ENCODE measurements around the gene MBD3L1.

The MBD3L1 gene

DNA sequence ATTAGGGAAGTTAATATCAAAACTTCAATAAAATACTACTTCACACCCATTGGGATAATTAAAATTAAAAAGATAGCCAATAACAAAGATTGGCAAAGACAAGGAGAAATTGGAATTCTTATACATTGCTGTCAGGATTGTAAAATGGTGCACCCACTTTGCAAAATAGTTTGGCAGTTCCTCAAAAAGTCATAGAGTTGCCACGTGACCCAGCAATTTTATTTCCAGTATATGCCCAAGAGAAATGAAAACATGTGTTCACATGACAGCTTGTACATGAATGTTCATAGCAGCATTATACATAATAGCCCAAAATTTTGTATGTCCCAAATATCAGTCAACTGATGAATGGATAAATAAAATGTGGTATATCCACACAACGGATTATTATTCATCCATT lies 3.3 kb downstream of the MBD3L1 start:
- Histone ChIP-seq H3K27ac (ENCODE audit: low read depth, low read length) (no peak overlapping the region), H3K36me3 (ENCODE audit: control insufficient read depth, low read length) (no peaks in the 10 kb centered on the region), H4K20me1 (ENCODE audit: control insufficient read depth, insufficient read depth, low read depth, low read length) (no peaks in the 10 kb centered on the region), H3F3A (ENCODE audit: control insufficient read depth, insufficient read depth) (no peaks in the 10 kb centered on the region), H3K9me2 (replicated peaks; ENCODE audit: control insufficient read depth, low read length) (no peaks in the 10 kb centered on the region), H3K79me2 (ENCODE audit: control insufficient read depth, low read length) (no peaks in the 10 kb centered on the region), H3K4me1 (ENCODE audit: control insufficient read depth, low read length) (peaks cover 13% of the 10 kb centered on the region), H3K4me2 (ENCODE audit: low read length) (no peak overlapping the region), H3K9me3 (ENCODE audit: control insufficient read depth, insufficient read depth, low read length) (no peaks in the 10 kb centered on the region), H3K27me3 (ENCODE audit: control insufficient read depth, low read length) (no peaks in the 10 kb centered on the region), H3K4me3 (ENCODE audit: low read length) (no peak overlapping the region)
- no peak for TF ChIP-seq EZH2phosphoT487 (IDR thresholded peaks at IDR 0.05; ENCODE audit: borderline replicate concordance, low read length)
- TF ChIP-seq, protein P1, sequence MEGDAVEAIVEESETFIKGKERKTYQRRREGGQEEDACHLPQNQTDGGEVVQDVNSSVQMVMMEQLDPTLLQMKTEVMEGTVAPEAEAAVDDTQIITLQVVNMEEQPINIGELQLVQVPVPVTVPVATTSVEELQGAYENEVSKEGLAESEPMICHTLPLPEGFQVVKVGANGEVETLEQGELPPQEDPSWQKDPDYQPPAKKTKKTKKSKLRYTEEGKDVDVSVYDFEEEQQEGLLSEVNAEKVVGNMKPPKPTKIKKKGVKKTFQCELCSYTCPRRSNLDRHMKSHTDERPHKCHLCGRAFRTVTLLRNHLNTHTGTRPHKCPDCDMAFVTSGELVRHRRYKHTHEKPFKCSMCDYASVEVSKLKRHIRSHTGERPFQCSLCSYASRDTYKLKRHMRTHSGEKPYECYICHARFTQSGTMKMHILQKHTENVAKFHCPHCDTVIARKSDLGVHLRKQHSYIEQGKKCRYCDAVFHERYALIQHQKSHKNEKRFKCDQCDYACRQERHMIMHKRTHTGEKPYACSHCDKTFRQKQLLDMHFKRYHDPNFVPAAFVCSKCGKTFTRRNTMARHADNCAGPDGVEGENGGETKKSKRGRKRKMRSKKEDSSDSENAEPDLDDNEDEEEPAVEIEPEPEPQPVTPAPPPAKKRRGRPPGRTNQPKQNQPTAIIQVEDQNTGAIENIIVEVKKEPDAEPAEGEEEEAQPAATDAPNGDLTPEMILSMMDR (IDR thresholded peaks at IDR 0.05; ENCODE audit: low read depth, low read length, poor library complexity, severe bottlenecking): no peak

DNA sequence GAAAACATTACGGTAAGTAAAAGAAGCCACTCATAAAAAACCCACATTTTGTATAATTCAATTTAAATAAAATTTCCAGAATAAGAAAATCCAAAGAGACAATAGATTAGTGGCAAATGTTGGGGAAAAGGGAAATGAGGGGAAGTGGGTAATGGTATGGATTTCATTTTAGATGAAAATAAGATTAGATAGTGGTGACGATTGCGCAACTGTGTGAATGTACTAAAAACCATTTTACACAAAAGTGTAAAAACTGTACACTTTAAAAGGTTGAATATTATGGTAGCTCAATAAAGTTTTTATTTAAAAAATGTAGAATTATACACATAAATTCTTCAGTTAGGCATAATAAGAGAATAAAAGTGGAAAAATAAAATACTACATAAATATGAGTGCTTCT lies 3.7 kb downstream of the MBD3L1 start:
- no peak overlapping the region for H3K4me3 ChIP-seq (ENCODE audit: low read length)
- H3K9me2 ChIP-seq (replicated peaks; ENCODE audit: control insufficient read depth, low read length): no peaks in the 10 kb centered on the region
- H3K27ac ChIP-seq (ENCODE audit: low read depth, low read length): no peak overlapping the region
- no peak for TF ChIP-seq EZH2phosphoT487 (IDR thresholded peaks at IDR 0.05; ENCODE audit: borderline replicate concordance, low read length)
- TF ChIP-seq, protein P1 (IDR thresholded peaks at IDR 0.05; ENCODE audit: low read depth, low read length, poor library complexity, severe bottlenecking): no peak
- H3F3A ChIP-seq (ENCODE audit: control insufficient read depth, insufficient read depth): no peaks in the 10 kb centered on the region
- H4K20me1 ChIP-seq (ENCODE audit: control insufficient read depth, insufficient read depth, low read depth, low read length): no peaks in the 10 kb centered on the region
- no peaks in the 10 kb centered on the region for H3K79me2 ChIP-seq (ENCODE audit: control insufficient read depth, low read length)
- no peaks in the 10 kb centered on the region for H3K27me3 ChIP-seq (ENCODE audit: control insufficient read depth, low read length)
- no peaks in the 10 kb centered on the region for H3K36me3 ChIP-seq (ENCODE audit: control insufficient read depth, low read length)
- no peaks in the 10 kb centered on the region for H3K9me3 ChIP-seq (ENCODE audit: control insufficient read depth, insufficient read depth, low read length)
- no peak overlapping the region for H3K4me2 ChIP-seq (ENCODE audit: low read length)
- peaks cover 13% of the 10 kb centered on the region for H3K4me1 ChIP-seq (ENCODE audit: control insufficient read depth, low read length)

DNA sequence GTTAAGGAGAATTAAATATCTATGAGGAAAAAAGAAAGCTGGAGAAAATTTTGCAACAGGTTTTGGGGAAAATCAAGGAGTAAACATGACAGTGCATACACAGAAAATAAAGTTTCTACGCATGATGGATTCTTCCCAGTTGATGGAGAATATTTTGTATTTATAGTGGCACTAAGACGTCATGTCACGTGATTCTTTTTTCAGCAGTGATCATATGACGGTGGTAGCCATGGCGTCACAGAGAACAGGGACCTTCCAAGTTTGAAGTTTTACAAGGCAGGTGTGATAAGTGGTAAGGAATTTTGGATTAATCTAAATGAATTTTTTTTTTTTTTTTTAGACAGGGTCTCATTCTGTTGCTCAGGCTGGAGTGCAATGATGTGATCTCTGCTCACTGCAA lies 8.5 kb downstream of the MBD3L1 start:
- H3K4me2 ChIP-seq (ENCODE audit: low read length): no peak overlapping the region
- H3K27ac ChIP-seq (ENCODE audit: low read depth, low read length): no peak overlapping the region
- no peaks in the 10 kb centered on the region for H3K79me2 ChIP-seq (ENCODE audit: control insufficient read depth, low read length)
- no peaks in the 10 kb centered on the region for H3F3A ChIP-seq (ENCODE audit: control insufficient read depth, insufficient read depth)
- H3K4me1 ChIP-seq (ENCODE audit: control insufficient read depth, low read length): no peaks in the 10 kb centered on the region
- no peaks in the 10 kb centered on the region for H4K20me1 ChIP-seq (ENCODE audit: control insufficient read depth, insufficient read depth, low read depth, low read length)
- H3K9me2 ChIP-seq (replicated peaks; ENCODE audit: control insufficient read depth, low read length): no peaks in the 10 kb centered on the region
- H3K36me3 ChIP-seq (ENCODE audit: control insufficient read depth, low read length): no peaks in the 10 kb centered on the region
- H3K27me3 ChIP-seq (ENCODE audit: control insufficient read depth, low read length): peaks cover 8% of the 10 kb centered on the region
- H3K4me3 ChIP-seq (ENCODE audit: low read length): no peak overlapping the region
- TF ChIP-seq, protein P1 (IDR thresholded peaks at IDR 0.05; ENCODE audit: low read depth, low read length, poor library complexity, severe bottlenecking): no peak
- TF ChIP-seq EZH2phosphoT487 (IDR thresholded peaks at IDR 0.05; ENCODE audit: borderline replicate concordance, low read length): no peak
- H3K9me3 ChIP-seq (ENCODE audit: control insufficient read depth, insufficient read depth, low read length): no peaks in the 10 kb centered on the region

DNA sequence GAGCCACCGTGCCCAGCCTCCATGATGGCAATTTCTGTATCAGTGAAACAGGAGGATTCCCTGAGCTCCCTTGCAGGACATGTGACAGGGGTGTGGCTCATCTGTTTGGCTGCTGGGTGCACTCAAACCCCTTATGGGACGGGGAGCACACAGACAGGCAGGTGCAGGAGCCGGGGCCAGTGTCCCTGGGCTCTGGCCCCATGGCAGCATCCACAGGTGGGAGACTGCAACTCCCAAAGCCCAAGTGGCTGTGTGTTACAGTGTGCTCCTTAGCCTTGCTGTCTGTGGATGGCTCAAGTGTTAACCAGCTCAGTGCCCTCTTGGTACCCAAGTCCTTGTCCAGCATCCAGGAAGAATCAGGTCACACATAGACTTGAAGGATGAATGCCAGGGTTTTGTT lies 14.6 kb downstream of the MBD3L1 start:
- H3F3A ChIP-seq (ENCODE audit: control insufficient read depth, insufficient read depth): no peaks in the 10 kb centered on the region
- H3K27me3 ChIP-seq (ENCODE audit: control insufficient read depth, low read length): peaks cover 8% of the 10 kb centered on the region
- no peaks in the 10 kb centered on the region for H3K36me3 ChIP-seq (ENCODE audit: control insufficient read depth, low read length)
- H3K4me2 ChIP-seq (ENCODE audit: low read length): no peak overlapping the region
- no peaks in the 10 kb centered on the region for H3K79me2 ChIP-seq (ENCODE audit: control insufficient read depth, low read length)
- H3K4me3 ChIP-seq (ENCODE audit: low read length): no peak overlapping the region
- H3K9me3 ChIP-seq (ENCODE audit: control insufficient read depth, insufficient read depth, low read length): no peaks in the 10 kb centered on the region
- no peak overlapping the region for H3K27ac ChIP-seq (ENCODE audit: low read depth, low read length)
- H3K9me2 ChIP-seq (replicated peaks; ENCODE audit: control insufficient read depth, low read length): no peaks in the 10 kb centered on the region
- H4K20me1 ChIP-seq (ENCODE audit: control insufficient read depth, insufficient read depth, low read depth, low read length): no peaks in the 10 kb centered on the region
- no peak for TF ChIP-seq EZH2phosphoT487 (IDR thresholded peaks at IDR 0.05; ENCODE audit: borderline replicate concordance, low read length)
- TF ChIP-seq, protein P1 (IDR thresholded peaks at IDR 0.05; ENCODE audit: low read depth, low read length, poor library complexity, severe bottlenecking): no peak
- no peaks in the 10 kb centered on the region for H3K4me1 ChIP-seq (ENCODE audit: control insufficient read depth, low read length)

Data from DOHH2 (cell line).